K562 (cell line): Measurements from ENCODE around the gene CPM. TPM values are rescaled to one million over a fixed set of nuclear protein-coding genes. Genes with fewer than 3 reads are reported as not detected.
A peak's percentile ranks its signal among the peaks of the same experiment; 100 is the strongest.

Source experiments
- CBX1 ChIP-seq: sonication (generic); IDR thresholded peaks from 2 replicates; pipeline ENCODE4 v1.6.1; 2016; ENCODE audit warnings: antibody characterized with exemption, low read depth, mild to moderate bottlenecking
- CREBBP ChIP-seq: IDR thresholded peaks from one replicate; pipeline ENCODE4 v1.6.1; 2012; ENCODE audit warnings: low read depth, mild to moderate bottlenecking, control low read depth, inconsistent platforms, low read length
- DIDO1 ChIP-seq: fragments of 450-650 bp; IDR thresholded peaks from 2 replicates; pipeline ENCODE4 v1.6.1; 2016; ENCODE audit warnings: low read depth, missing biosample characterization, missing genetic modification characterization
- EHMT2 ChIP-seq: fragments of 450-650 bp; IDR thresholded peaks from 2 replicates; pipeline ENCODE4 v1.6.1; 2018; ENCODE audit warnings: antibody characterized with exemption
- EP300 ChIP-seq: IDR thresholded peaks from 2 replicates; pipeline ENCODE4 v1.6.1; 2012; ENCODE audit warnings: low read length, improper control_type of control experiment
- JUND ChIP-seq, 2 experiments: IDR thresholded peaks; 2 replicates in 1 of 2; 3 replicates in 1 of 2; pipeline ENCODE4 v1.6.1; 2011; ENCODE audit warnings: borderline replicate concordance in 2 of 2, low read depth in 2 of 2, low read length in 2 of 2, improper control_type of control experiment in 1 of 2, missing biosample characterization in 1 of 2, missing genetic modification characterization in 1 of 2, missing genetic modification reagents in 1 of 2
- POU5F1 ChIP-seq: fragments of 150-350 bp; IDR thresholded peaks from 2 replicates; pipeline ENCODE4 v1.6.1; 2014; ENCODE audit warnings: borderline replicate concordance, low read length, low read depth, mild to moderate bottlenecking; ENCODE audit not compliant: partially characterized antibody
- RFX1 ChIP-seq: fragments of 450-650 bp; IDR thresholded peaks from 2 replicates; pipeline ENCODE4 v1.6.1; 2016; ENCODE audit warnings: mild to moderate bottlenecking, moderate library complexity
- RUNX1 ChIP-seq: sonication (generic); IDR thresholded peaks from 2 replicates; pipeline ENCODE4 v1.6.1; 2016; ENCODE audit warnings: antibody characterized with exemption, low read depth
- SMAD2 ChIP-seq: fragments of 150-350 bp; IDR thresholded peaks from 2 replicates; pipeline ENCODE4 v1.6.1; 2014; ENCODE audit warnings: low read depth, mild to moderate bottlenecking, low read length
- SMARCA4 ChIP-seq: fragments of 450-650 bp; IDR thresholded peaks from 2 replicates; pipeline ENCODE4 v1.6.1; 2016
- SMC3 ChIP-seq: conservative IDR thresholded peaks from 2 replicates; pipeline ENCODE4 v1.6.1; 2011; ENCODE audit warnings: low read depth, low read length, improper control_type of control experiment; ENCODE audit not compliant: insufficient read depth
- ZFX ChIP-seq: sonication (generic); formaldehyde crosslinking; IDR thresholded peaks from 2 replicates; pipeline ENCODE4 v1.8.0; 2022; ENCODE audit warnings: mild to moderate bottlenecking, missing genetic modification reagents, moderate library complexity
- polyA plus RNA-seq, 8 experiments: library from polyadenylated mRNA; depleted of rRNA in 4 of 8; stranded (reverse) in 5 of 8; unstranded in 3 of 8; fragments of >200 nt; fragmentation: Nextera tagmentation in 2 of 8; fragmentation: Illumina TruSeq in 1 of 8; extraction: Ambion mirVana in 2 of 8; extraction: Trizol in 1 of 8; gene quantifications; 2 replicates each; pipeline versions ENCODE4 v1.2.1 to v1.2.3, GENCODE V29; 2011 to 2014; ENCODE audit warnings: inconsistent platforms in 1 of 8, missing spikeins in 1 of 8
- total RNA-seq, 7 experiments: library from RNA; depleted of rRNA in 6 of 7; stranded (reverse); fragments of >200 nt in 6 of 7; fragmentation: Illumina TruSeq in 2 of 7; extraction: Trizol in 2 of 7; gene quantifications; 2 replicates each; pipeline versions ENCODE4 v1.2.1 to v1.2.3, GENCODE V29; 2011 to 2021; ENCODE audit warnings: low replicate concordance in 1 of 7
- TF ChIP-seq, protein P1 (sequence below): fragments of 250-450 bp; sonication (Bioruptor Pico); IDR thresholded peaks from 2 replicates; pipeline ENCODE4 v1.9.0; 2021; ENCODE audit warnings: mild to moderate bottlenecking, inconsistent platforms
- TF ChIP-seq, protein P2 (sequence below): sonication (generic); formaldehyde crosslinking; IDR thresholded peaks from 2 replicates; pipeline ENCODE4 v1.8.0; 2022; ENCODE audit warnings: mild to moderate bottlenecking, low read depth, missing genetic modification reagents
- TF ChIP-seq, protein P3 (sequence below), 2 experiments: fragments of 450-650 bp in 1 of 2; IDR thresholded peaks; 2 replicates each; pipeline ENCODE4 v1.6.1; 2011 to 2017; ENCODE audit warnings: low read depth in 2 of 2, antibody characterized with exemption in 1 of 2, borderline replicate concordance in 1 of 2, low read length in 1 of 2, mild to moderate bottlenecking in 1 of 2, mixed read lengths in 1 of 2; ENCODE audit not compliant: control insufficient read depth in 1 of 2
- TF ChIP-seq, protein P4 (sequence below): fragments of 450-650 bp; formaldehyde crosslinking; IDR thresholded peaks from 2 replicates; pipeline ENCODE4 v1.4.0; 2020; ENCODE audit warnings: mild to moderate bottlenecking, moderate library complexity
- TF ChIP-seq, protein P5 (sequence below): sonication (generic); formaldehyde crosslinking; IDR thresholded peaks from 2 replicates; pipeline ENCODE4 v1.9.0; 2022; ENCODE audit warnings: mild to moderate bottlenecking, missing genetic modification reagents

The CPM gene
- total and polyA plus RNA-seq, 9 of the 15 experiments (the other 6 are each of a cell fraction or from before 2014, with no cell fraction given) = 0.31 TPM; not detected in 8

DNA sequence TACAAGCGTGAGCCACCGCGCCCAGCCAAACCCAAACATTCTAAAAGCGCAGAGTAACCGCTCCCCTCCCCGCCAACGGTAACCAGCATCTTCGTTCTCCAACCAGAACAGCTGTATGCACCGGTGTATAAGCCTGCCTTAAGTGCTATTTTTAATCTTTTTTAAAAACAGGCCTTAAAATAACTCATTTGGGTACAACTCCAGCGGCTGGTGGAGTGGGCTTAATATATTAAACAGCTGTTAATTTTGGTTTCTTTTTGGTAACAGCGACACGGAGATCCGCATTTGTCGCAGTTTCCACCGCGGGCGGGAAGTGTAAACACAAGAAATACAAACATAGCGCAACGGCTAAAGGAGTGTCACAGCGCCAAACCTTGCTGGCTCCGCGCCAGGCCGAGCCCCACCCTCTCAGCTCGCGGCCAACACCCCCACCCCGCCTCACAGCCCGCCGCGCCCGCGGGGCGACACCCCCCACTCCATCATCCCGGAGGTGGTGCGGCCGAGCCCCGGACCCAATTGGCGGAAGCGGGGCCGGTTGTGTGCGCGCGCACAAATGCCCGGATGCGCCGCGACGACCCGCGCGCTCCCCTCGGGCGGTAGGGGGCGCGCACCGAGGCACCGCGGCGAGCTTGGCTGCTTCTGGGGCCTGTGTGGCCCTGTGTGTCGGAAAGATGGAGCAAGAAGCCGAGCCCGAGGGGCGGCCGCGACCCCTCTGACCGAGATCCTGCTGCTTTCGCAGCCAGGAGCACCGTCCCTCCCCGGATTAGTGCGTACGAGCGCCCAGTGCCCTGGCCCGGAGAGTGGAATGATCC is 125.2 kb downstream of the CPM start, which contains the start of gene MDM2 (continued):
- TF ChIP-seq JUND (IDR thresholded peaks at IDR 0.05; ENCODE audit: borderline replicate concordance, low read depth, low read length) = peak; percentile 54
- TF ChIP-seq JUND (tag; IDR thresholded peaks at IDR 0.05; ENCODE audit: borderline replicate concordance, low read depth, low read length) = peak; percentile 39; the same call in 1 of the 3 replicates
- no peak for TF ChIP-seq DIDO1 (tag)
- peak; percentile 59 for TF ChIP-seq EP300
- peak; percentile 31; the same call in 1 of the 2 replicates for TF ChIP-seq SMC3
- no peak for TF ChIP-seq SMAD2
- no peak for TF ChIP-seq CREBBP
- TF ChIP-seq ZFX = peak; percentile 96
- TF ChIP-seq RUNX1 = no peak
- TF ChIP-seq, protein P1, sequence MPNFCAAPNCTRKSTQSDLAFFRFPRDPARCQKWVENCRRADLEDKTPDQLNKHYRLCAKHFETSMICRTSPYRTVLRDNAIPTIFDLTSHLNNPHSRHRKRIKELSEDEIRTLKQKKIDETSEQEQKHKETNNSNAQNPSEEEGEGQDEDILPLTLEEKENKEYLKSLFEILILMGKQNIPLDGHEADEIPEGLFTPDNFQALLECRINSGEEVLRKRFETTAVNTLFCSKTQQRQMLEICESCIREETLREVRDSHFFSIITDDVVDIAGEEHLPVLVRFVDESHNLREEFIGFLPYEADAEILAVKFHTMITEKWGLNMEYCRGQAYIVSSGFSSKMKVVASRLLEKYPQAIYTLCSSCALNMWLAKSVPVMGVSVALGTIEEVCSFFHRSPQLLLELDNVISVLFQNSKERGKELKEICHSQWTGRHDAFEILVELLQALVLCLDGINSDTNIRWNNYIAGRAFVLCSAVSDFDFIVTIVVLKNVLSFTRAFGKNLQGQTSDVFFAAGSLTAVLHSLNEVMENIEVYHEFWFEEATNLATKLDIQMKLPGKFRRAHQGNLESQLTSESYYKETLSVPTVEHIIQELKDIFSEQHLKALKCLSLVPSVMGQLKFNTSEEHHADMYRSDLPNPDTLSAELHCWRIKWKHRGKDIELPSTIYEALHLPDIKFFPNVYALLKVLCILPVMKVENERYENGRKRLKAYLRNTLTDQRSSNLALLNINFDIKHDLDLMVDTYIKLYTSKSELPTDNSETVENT (CRISPR knock-in tag) = peak; percentile 86
- TF ChIP-seq, protein P2, sequence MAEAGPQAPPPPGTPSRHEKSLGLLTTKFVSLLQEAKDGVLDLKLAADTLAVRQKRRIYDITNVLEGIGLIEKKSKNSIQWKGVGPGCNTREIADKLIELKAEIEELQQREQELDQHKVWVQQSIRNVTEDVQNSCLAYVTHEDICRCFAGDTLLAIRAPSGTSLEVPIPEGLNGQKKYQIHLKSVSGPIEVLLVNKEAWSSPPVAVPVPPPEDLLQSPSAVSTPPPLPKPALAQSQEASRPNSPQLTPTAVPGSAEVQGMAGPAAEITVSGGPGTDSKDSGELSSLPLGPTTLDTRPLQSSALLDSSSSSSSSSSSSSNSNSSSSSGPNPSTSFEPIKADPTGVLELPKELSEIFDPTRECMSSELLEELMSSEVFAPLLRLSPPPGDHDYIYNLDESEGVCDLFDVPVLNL (CRISPR knock-in tag) = no peak
- TF ChIP-seq, protein P3, sequence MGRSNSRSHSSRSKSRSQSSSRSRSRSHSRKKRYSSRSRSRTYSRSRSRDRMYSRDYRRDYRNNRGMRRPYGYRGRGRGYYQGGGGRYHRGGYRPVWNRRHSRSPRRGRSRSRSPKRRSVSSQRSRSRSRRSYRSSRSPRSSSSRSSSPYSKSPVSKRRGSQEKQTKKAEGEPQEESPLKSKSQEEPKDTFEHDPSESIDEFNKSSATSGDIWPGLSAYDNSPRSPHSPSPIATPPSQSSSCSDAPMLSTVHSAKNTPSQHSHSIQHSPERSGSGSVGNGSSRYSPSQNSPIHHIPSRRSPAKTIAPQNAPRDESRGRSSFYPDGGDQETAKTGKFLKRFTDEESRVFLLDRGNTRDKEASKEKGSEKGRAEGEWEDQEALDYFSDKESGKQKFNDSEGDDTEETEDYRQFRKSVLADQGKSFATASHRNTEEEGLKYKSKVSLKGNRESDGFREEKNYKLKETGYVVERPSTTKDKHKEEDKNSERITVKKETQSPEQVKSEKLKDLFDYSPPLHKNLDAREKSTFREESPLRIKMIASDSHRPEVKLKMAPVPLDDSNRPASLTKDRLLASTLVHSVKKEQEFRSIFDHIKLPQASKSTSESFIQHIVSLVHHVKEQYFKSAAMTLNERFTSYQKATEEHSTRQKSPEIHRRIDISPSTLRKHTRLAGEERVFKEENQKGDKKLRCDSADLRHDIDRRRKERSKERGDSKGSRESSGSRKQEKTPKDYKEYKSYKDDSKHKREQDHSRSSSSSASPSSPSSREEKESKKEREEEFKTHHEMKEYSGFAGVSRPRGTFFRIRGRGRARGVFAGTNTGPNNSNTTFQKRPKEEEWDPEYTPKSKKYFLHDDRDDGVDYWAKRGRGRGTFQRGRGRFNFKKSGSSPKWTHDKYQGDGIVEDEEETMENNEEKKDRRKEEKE (IDR thresholded peaks at IDR 0.05; ENCODE audit: borderline replicate concordance in 1 of 2, control insufficient read depth in 1 of 2, low read depth in 2 of 2, low read length in 1 of 2) = no peak
- no peak for TF ChIP-seq EHMT2
- no peak; the same call in 1 of the 2 replicates for TF ChIP-seq SMARCA4
- no peak for TF ChIP-seq POU5F1
- TF ChIP-seq, protein P4, sequence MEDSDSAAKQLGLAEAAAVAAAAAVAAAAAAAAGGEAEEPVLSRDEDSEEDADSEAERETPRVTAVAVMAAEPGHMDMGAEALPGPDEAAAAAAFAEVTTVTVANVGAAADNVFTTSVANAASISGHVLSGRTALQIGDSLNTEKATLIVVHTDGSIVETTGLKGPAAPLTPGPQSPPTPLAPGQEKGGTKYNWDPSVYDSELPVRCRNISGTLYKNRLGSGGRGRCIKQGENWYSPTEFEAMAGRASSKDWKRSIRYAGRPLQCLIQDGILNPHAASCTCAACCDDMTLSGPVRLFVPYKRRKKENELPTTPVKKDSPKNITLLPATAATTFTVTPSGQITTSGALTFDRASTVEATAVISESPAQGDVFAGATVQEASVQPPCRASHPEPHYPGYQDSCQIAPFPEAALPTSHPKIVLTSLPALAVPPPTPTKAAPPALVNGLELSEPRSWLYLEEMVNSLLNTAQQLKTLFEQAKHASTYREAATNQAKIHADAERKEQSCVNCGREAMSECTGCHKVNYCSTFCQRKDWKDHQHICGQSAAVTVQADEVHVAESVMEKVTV (CRISPR knock-in tag) = no peak
- peak; percentile 58; the same call in 1 of the 2 replicates for TF ChIP-seq CBX1
- no peak for TF ChIP-seq RFX1
- TF ChIP-seq, protein P5, sequence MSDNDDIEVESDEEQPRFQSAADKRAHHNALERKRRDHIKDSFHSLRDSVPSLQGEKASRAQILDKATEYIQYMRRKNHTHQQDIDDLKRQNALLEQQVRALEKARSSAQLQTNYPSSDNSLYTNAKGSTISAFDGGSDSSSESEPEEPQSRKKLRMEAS (CRISPR knock-in tag) = peak; percentile 84
